Skeletal muscle satellite cell (primary cell): ENCODE results near the gene ASTN2.
"Not testable (repeated sequence)": the region's sequence is repeated elsewhere in the genome, so short reads cannot be mapped to it uniquely, and the experiment has no call there.

Experiments
- H3K27me3 ChIP-seq: 2 replicates; pipeline ENCODE4 v1.7.0; 2013; ENCODE audit warnings: low read length; ENCODE audit not compliant: control insufficient read depth, insufficient read depth
- H3K36me3 ChIP-seq: 2 replicates; pipeline ENCODE4 v1.7.0; 2013; ENCODE audit warnings: mild to moderate bottlenecking, control low read depth, low read length; ENCODE audit not compliant: insufficient read depth
- H3K4me1 ChIP-seq: 2 replicates; pipeline ENCODE4 v1.7.0; 2013; ENCODE audit warnings: low read length; ENCODE audit not compliant: control insufficient read depth, insufficient read depth
- H3K4me2 ChIP-seq: 2 replicates; pipeline ENCODE4 v1.7.0; 2013; ENCODE audit warnings: mild to moderate bottlenecking, low read length
- H3K4me3 ChIP-seq: 2 replicates; pipeline ENCODE4 v1.7.0; 2013; ENCODE audit warnings: low read length
- H3K9ac ChIP-seq: 2 replicates; pipeline ENCODE4 v1.7.0; 2013; ENCODE audit warnings: mild to moderate bottlenecking, low read depth, low read length, moderate library complexity
- H3K9me3 ChIP-seq: replicated peaks from 2 replicates; pipeline ENCODE4 v1.7.0; 2013; ENCODE audit warnings: mild to moderate bottlenecking, control low read depth, low read length

Gene ASTN2

GRCh38 chr9:116898131-116898530 is 516.7 kb downstream of the ASTN2 start:
- H3K36me3 ChIP-seq, H3K27me3 ChIP-seq, H3K4me1 ChIP-seq, H3K4me3 ChIP-seq, H3K9ac ChIP-seq, H3K4me2 ChIP-seq, H3K9me3 ChIP-seq: not testable (repeated sequence)

DNA sequence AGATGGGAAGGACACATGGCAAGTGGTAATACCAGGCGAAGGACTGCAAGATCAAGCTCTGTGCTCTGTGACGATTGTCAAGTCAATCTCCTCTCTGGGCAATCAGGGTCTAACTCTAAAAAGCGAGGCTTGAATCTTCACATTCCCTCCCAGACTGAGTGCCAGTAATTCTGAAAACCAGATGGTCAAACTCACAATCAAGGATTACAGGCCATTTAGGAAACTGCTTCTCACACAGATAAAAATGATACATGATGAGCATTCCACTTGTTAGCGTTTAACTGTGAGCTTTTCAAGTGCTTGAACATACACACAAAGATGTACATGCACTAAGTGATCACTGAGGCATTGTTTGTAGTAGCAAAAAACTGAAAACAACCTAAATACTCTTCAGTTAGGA is 517.7 kb downstream of the ASTN2 start:
- no peaks in the 10 kb centered on the region for H3K27me3 ChIP-seq
- H3K4me2 ChIP-seq: no peak overlapping the region
- peaks cover 6% of the 10 kb centered on the region for H3K9me3 ChIP-seq
- H3K4me1 ChIP-seq: no peaks in the 10 kb centered on the region
- H3K9ac ChIP-seq: no peak overlapping the region
- no peak overlapping the region for H3K4me3 ChIP-seq
- H3K36me3 ChIP-seq: no peaks in the 10 kb centered on the region

DNA sequence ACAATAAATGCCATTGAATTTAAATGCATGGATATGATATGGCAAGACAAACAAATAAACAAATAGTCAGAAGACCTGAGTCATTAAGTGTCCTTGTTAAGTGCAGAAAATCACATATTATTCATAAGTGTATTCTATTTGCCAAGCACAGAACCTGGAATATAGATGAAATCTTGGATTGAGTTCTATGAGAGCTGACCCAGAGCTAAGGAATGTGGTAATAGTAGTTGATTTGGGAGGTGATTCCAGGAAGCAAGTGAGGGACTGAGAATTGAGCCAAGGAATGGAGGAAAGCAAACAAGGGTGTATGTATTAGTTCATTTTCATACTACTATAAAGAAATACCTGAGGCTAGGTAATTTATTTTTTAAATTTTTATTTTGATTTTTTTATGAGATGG is 518.9 kb downstream of the ASTN2 start:
- no peak overlapping the region for H3K4me2 ChIP-seq

GRCh38 chr9:116891424-116891823 is 523.4 kb downstream of the ASTN2 start:
- Histone ChIP-seq H3K4me1 (no peaks in the 10 kb centered on the region), H3K4me2 (no peak overlapping the region), H3K9me3 (no peaks in the 10 kb centered on the region), H3K9ac (no peak overlapping the region), H3K27me3 (no peaks in the 10 kb centered on the region), H3K36me3 (no peaks in the 10 kb centered on the region), H3K4me3 (no peak overlapping the region)

More for the DNA sequence above, 518.9 kb downstream of the ASTN2 start:
- Histone ChIP-seq H3K27me3 (no peaks in the 10 kb centered on the region), H3K4me1 (no peaks in the 10 kb centered on the region), H3K9me3 (peaks cover 6% of the 10 kb centered on the region), H3K36me3 (no peaks in the 10 kb centered on the region), H3K9ac (no peak overlapping the region), H3K4me3 (no peak overlapping the region)

DNA sequence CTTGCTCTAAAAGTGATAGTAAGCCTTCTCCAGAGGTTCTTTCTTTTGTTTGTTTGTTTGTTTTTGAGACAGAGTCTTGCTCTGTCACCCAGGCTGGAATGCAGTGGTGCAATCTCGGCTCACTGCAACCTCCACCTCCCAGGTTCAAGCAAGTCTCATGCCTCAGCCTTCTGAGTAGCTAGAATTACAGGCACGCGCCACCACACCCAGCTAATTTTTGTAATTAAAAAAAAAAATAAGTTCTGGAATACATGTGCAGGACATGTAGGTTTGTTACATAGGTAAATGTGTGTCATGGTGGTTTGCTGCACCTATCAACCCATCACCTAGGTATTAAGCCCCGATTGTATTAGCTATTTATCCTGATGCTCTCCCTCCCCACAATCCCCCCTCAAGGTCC is 526.4 kb downstream of the ASTN2 start:
- not testable (repeated sequence) for H3K9ac ChIP-seq, H3K27me3 ChIP-seq, H3K36me3 ChIP-seq, H3K4me2 ChIP-seq, H3K4me3 ChIP-seq, H3K9me3 ChIP-seq, H3K4me1 ChIP-seq

DNA sequence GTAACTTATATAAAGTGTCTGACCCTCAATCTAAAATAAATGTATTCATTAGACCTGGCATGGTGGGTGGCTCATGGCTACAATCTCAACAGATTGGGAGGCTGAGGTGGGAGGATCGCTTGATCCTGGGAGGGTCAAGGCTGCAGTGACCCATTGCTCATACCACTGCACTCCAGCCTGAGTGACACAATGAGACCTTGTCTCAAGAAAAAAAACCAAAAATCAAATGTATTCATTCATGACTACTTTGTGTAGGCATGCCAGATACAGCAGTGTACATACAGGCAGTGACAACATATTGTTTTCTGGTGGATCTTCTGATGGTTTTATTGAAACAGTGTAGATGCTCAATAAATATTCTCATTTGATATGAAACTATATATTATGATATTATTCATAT is 526.8 kb downstream of the ASTN2 start:
- no peaks in the 10 kb centered on the region for H3K27me3 ChIP-seq
- no peaks in the 10 kb centered on the region for H3K4me1 ChIP-seq

DNA sequence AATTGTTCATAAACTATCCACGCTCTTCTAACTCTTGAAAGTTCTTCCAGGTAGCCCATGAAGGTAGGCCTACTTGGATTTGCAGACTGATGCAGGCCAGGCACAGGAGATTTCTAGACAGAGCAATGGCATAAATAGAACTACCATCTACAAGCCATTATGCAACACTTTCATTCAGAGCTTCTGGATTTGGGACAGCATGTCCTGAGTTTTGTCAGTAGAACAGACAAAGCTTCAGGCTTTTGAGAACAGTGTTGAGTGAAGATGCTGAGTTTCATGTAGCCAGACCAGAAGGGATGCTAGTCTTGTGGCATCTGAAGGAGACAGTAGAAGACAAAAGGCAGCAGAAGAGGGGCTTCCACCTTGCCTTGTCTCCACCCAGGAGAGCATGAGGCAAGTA is 531.2 kb downstream of the ASTN2 start:
- Histone ChIP-seq H3K27me3 (no peaks in the 10 kb centered on the region), H3K9ac (no peak overlapping the region), H3K4me1 (no peaks in the 10 kb centered on the region), H3K9me3 (no peaks in the 10 kb centered on the region), H3K4me3 (no peak overlapping the region), H3K36me3 (no peaks in the 10 kb centered on the region), H3K4me2 (no peak overlapping the region)

More for the DNA sequence above, 526.8 kb downstream of the ASTN2 start:
- Histone ChIP-seq H3K4me3 (no peak overlapping the region), H3K36me3 (no peaks in the 10 kb centered on the region), H3K9me3 (no peaks in the 10 kb centered on the region), H3K9ac (no peak overlapping the region), H3K4me2 (no peak overlapping the region)

DNA sequence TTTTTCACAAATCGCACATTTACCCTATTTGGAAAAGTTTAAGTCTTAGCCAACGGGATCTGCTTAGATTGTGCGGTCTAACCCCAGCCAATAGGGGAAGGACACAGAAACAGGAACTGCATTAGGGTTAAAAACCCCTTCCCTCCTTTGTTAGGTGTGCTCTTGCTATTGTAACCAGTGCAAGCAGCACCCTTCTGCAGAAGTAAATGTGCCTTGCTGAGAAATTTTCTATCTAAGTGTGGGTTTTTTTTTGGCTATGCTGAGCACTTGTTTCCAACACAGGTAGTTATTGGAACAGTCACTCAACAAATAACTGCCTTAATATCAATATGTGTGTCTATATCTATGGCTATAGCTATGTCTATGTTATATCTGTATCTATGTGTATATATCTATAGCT is 537.8 kb downstream of the ASTN2 start:
- Histone ChIP-seq H3K4me1 (no peaks in the 10 kb centered on the region), H3K4me3 (no peak overlapping the region), H3K9ac (no peak overlapping the region), H3K9me3 (peaks cover 5% of the 10 kb centered on the region), H3K27me3 (no peaks in the 10 kb centered on the region), H3K4me2 (no peak overlapping the region), H3K36me3 (no peaks in the 10 kb centered on the region)

DNA sequence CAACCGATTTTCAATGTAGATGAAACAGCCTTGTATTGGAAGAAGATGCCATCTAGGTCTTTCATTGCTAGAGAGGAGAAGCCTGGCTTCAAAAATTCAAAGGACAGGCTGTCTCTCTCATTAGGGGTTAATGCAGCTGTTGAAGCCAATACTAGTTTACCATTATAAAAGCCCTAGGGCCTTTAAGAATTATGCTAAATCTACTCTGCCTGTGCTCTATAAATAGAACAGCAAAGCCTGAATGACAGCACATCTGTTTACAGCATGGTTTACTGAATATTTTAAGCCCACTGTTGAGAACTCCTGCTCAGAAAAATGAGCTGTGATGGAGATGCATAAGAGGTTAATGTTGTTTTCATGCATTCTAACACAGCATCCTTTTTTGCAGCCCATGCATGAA is 539.3 kb downstream of the ASTN2 start:
- Histone ChIP-seq H3K4me3 (no peak overlapping the region), H3K9ac (no peak overlapping the region), H3K27me3 (no peaks in the 10 kb centered on the region), H3K4me1 (no peaks in the 10 kb centered on the region), H3K9me3 (peaks cover 5% of the 10 kb centered on the region), H3K36me3 (no peaks in the 10 kb centered on the region), H3K4me2 (no peak overlapping the region)

DNA sequence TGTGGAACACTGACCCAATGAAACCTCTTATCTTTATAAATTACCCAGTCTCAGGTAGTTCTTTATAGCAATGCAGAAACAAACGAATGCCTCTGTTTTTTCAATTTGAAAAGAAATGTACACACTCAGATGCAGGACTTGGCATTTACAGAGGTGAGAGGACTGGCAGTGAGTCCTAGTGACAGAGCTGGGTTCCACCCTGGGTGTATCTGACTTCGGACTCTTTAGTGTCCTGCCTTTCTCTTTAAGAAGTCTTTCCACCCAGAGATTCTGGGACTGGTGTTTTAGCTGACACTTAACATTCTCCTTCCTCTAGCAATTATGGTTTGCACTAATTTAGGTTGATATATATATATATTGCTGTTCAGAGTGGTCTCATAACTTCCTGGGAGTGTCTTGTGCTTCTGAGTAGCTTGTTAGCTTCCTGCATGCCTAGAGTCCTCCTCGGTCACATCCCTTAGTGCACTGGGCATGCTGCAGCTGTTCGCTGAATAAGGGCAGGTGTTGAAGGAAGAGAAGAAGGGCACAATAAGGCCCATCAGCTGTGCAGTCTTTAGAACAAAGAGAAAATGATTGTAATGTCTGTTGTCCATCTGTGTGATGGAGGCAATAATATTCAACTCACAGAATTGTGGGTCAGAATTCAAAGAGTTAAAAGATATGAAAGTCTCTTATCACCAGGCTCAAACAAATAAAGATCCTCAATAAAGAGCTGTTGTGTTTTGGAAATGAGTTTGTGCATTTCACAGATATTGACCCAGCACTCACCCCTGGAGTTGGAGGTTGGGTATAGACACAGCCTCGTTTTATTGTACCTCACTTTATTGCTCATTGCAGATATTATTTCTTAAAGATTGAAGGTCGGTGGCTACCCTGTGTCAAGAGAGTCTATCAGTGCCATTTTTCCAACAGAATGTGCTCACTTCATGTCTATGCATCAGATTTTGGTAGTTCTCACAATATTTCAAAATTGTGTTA is 540.6 kb downstream of the ASTN2 start:
- H3K4me1 ChIP-seq: no peaks in the 10 kb centered on the region
- no peak overlapping the region for H3K4me2 ChIP-seq
- H3K9me3 ChIP-seq: peaks cover 5% of the 10 kb centered on the region
- no peaks in the 10 kb centered on the region for H3K27me3 ChIP-seq
- no peak overlapping the region for H3K9ac ChIP-seq
- H3K36me3 ChIP-seq: no peaks in the 10 kb centered on the region
- no peak overlapping the region for H3K4me3 ChIP-seq

DNA sequence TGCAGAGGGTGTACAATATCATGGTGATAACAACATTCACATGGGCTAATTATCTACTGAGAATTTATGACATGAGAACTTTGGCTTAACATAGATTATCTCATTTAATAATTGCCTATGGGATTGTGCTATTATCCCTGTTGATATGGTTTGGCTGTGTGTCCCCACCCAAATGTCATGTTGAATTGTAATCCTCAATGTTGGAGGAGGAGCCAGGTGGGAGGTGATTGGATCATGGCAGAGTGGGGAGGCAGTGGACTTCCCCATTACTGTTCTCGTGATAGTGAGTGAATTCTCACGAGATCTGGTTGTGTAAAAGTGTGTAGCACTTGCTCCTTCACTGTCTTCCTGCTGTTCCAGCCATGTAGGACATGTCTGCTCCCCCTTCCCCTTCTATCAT is 541.4 kb downstream of the ASTN2 start:
- no peaks in the 10 kb centered on the region for H3K27me3 ChIP-seq
- no peaks in the 10 kb centered on the region for H3K36me3 ChIP-seq
- H3K9ac ChIP-seq: no peak overlapping the region
- no peaks in the 10 kb centered on the region for H3K4me1 ChIP-seq
- peaks cover 5% of the 10 kb centered on the region for H3K9me3 ChIP-seq
- H3K4me2 ChIP-seq: no peak overlapping the region
- H3K4me3 ChIP-seq: no peak overlapping the region

DNA sequence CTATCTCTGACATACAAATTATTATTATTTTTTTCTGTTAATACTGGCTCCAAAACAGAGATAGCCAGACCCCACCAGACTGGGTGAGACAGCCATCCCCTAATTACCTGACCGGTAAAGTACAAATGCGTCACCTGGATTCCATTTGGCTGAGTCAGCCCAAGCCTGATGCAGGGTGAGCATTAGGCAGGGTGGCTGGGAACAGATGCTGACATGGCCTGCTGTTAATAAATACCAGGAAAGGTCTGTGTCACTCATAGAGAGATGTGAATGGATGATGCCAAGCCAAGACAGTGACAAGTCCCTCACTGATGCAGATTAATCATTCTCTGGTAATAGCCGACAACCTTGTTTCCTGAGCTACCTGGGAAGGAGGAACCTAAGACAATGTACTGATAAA is 544.3 kb downstream of the ASTN2 start:
- Histone ChIP-seq H3K9me3 (no peaks in the 10 kb centered on the region), H3K4me3 (no peak overlapping the region), H3K4me1 (no peaks in the 10 kb centered on the region), H3K36me3 (no peaks in the 10 kb centered on the region), H3K4me2 (no peak overlapping the region), H3K27me3 (no peaks in the 10 kb centered on the region), H3K9ac (no peak overlapping the region)
